Ishikawa (cell line): ENCODE measurements around the gene ZBTB46.

Source experiments
- CEBPB ChIP-seq: IDR thresholded peaks from 2 replicates; pipeline ENCODE4 v1.6.1; 2012
- CREB1 ChIP-seq: IDR thresholded peaks from 2 replicates; pipeline ENCODE4 v1.6.1; 2012; ENCODE audit warnings: low read depth
- EGR1 ChIP-seq: IDR thresholded peaks from 2 replicates; pipeline ENCODE4 v1.6.1; 2012
- EP300 ChIP-seq: IDR thresholded peaks from 2 replicates; pipeline ENCODE4 v1.6.1; 2012; ENCODE audit warnings: borderline replicate concordance
- FOXM1 ChIP-seq: IDR thresholded peaks from 2 replicates; pipeline ENCODE4 v1.6.1; 2012; ENCODE audit warnings: low read depth, borderline replicate concordance
- MAX ChIP-seq: IDR thresholded peaks from 2 replicates; pipeline ENCODE4 v1.6.1; 2012
- NFIC ChIP-seq: IDR thresholded peaks from 2 replicates; pipeline ENCODE4 v1.6.1; 2012
- RAD21 ChIP-seq: IDR thresholded peaks from 2 replicates; pipeline ENCODE4 v1.6.1; 2012; ENCODE audit warnings: low read depth
- REST ChIP-seq: IDR thresholded peaks from 2 replicates; pipeline ENCODE4 v1.6.1; 2012; ENCODE audit warnings: low read depth, mild to moderate bottlenecking
- TAF1 ChIP-seq: IDR thresholded peaks from 2 replicates; pipeline ENCODE4 v1.6.1; 2012; ENCODE audit warnings: low read depth, mild to moderate bottlenecking
- TCF12 ChIP-seq: IDR thresholded peaks from 2 replicates; pipeline ENCODE4 v1.6.1; 2012; ENCODE audit warnings: low read depth
- TEAD4 ChIP-seq: IDR thresholded peaks from 2 replicates; pipeline ENCODE4 v1.6.1; 2012
- USF1 ChIP-seq: IDR thresholded peaks from 2 replicates; pipeline ENCODE4 v1.6.1; 2012
- YY1 ChIP-seq: IDR thresholded peaks from 2 replicates; pipeline ENCODE4 v1.6.1; 2012; ENCODE audit warnings: low read depth
- ZBTB7A ChIP-seq: IDR thresholded peaks from 2 replicates; pipeline ENCODE4 v1.6.1; 2012; ENCODE audit warnings: low read depth

The ZBTB46 gene

GRCh38 chr20:63703976-63704748 lies 126.9 kb downstream of the ZBTB46 start:
- no peak for TF ChIP-seq YY1
- TF ChIP-seq CREB1 = no peak
- TF ChIP-seq TEAD4 = no peak
- no peak for TF ChIP-seq TCF12
- TF ChIP-seq ZBTB7A = no peak
- TF ChIP-seq RAD21 = no peak
- TF ChIP-seq EGR1 = no peak
- TF ChIP-seq NFIC = no peak
- no peak for TF ChIP-seq CEBPB
- no peak for TF ChIP-seq MAX
- no peak for TF ChIP-seq TAF1
- TF ChIP-seq FOXM1 = no peak
- TF ChIP-seq REST = no peak
- TF ChIP-seq USF1 = no peak
- TF ChIP-seq EP300 = no peak

GRCh38 chr20:63703471-63703975 lies 127.5 kb downstream of the ZBTB46 start:
- TF ChIP-seq TCF12 = no peak
- TF ChIP-seq TEAD4 = no peak
- TF ChIP-seq FOXM1 = no peak
- no peak for TF ChIP-seq ZBTB7A
- TF ChIP-seq TAF1 = no peak
- TF ChIP-seq NFIC = no peak

GRCh38 chr20:63702751-63703470 lies 128.2 kb downstream of the ZBTB46 start:
- TF ChIP-seq USF1 (no peak), NFIC (no peak), CREB1 (no peak), TCF12 (no peak), MAX (no peak), TEAD4 (no peak), TAF1 (no peak), CEBPB (no peak)

GRCh38 chr20:63702036-63702665 lies 128.9 kb downstream of the ZBTB46 start:
- TF ChIP-seq REST (no peak), RAD21 (no peak), CEBPB (no peak), EP300 (no peak), TAF1 (no peak), ZBTB7A (no peak), FOXM1 (no peak)

GRCh38 chr20:63701329-63702035 lies 129.6 kb downstream of the ZBTB46 start:
- no peak for TF ChIP-seq CEBPB
- TF ChIP-seq EGR1 = no peak
- no peak for TF ChIP-seq FOXM1
- no peak for TF ChIP-seq CREB1
- TF ChIP-seq ZBTB7A = no peak
- TF ChIP-seq NFIC = no peak
- no peak for TF ChIP-seq TAF1
- no peak for TF ChIP-seq TEAD4
- TF ChIP-seq MAX = no peak
- TF ChIP-seq USF1 = no peak
- no peak for TF ChIP-seq YY1
- TF ChIP-seq RAD21 = no peak
- TF ChIP-seq TCF12 = no peak
- TF ChIP-seq REST = no peak
